Subcutaneous abdominal adipose tissue (tissue), 5 donors: ENCODE data around the gene ZNF467.
A peak's percentile ranks its signal among the peaks of the same experiment; 100 is the strongest.

ENCODE experiments used
- H3K27ac ChIP-seq: one replicate; pipeline ENCODE4 v1.7.0; 2013; ENCODE audit warnings: low read depth, mild to moderate bottlenecking, inconsistent platforms, low read length, moderate library complexity
- H3K27me3 ChIP-seq, 5 donors: one replicate each; pipeline ENCODE4 v1.7.0; 2013; ENCODE audit warnings: low read length in 5 of 5, inconsistent platforms in 1 of 5; ENCODE audit not compliant: control insufficient read depth in 5 of 5, insufficient read depth in 4 of 5
- H3K36me3 ChIP-seq, 5 donors: one replicate each; pipeline ENCODE4 v1.7.0; 2013; ENCODE audit warnings: low read length in 5 of 5; ENCODE audit not compliant: control insufficient read depth in 5 of 5, insufficient read depth in 5 of 5
- H3K4me1 ChIP-seq, 5 donors: one replicate each; pipeline ENCODE4 v1.7.0; 2013; ENCODE audit warnings: low read length in 5 of 5, mild to moderate bottlenecking in 3 of 5, moderate library complexity in 1 of 5; ENCODE audit not compliant: control insufficient read depth in 5 of 5, insufficient read depth in 5 of 5
- H3K4me3 ChIP-seq, 5 donors: one replicate each; pipeline ENCODE4 v1.7.0; 2013; ENCODE audit warnings: low read length in 5 of 5, low read depth in 1 of 5
- H3K9ac ChIP-seq, 5 donors: one replicate each; pipeline ENCODE4 v1.7.0; 2013; ENCODE audit warnings: low read length in 5 of 5, mild to moderate bottlenecking in 4 of 5, moderate library complexity in 3 of 5
- H3K9me3 ChIP-seq, 5 donors: one replicate each; pipeline ENCODE4 v1.7.0; 2013; ENCODE audit warnings: low read length in 5 of 5; ENCODE audit not compliant: control insufficient read depth in 5 of 5
- donor health status: healthy.
- donor health status: healthy.
- donor health status: healthy.
- donor health status: healthy.
- donor health status: healthy.

ZNF467 gene

GRCh38 chr7:149751043-149751775 lies 22.2 kb downstream of the ZNF467 start:
- no peaks in the 10 kb centered on the region for H3K27me3 ChIP-seq
- peaks cover 0 to 10% (median 3%) of the 10 kb centered on the region in 5 donors for H3K4me1 ChIP-seq
- no peak overlapping the region for H3K9ac ChIP-seq
- no peaks in the 10 kb centered on the region for H3K9me3 ChIP-seq
- H3K27ac ChIP-seq, result no peak overlapping the region
- H3K36me3 ChIP-seq, result no peaks in the 10 kb centered on the region
- no peak overlapping the region for H3K4me3 ChIP-seq

- H3K9me3 ChIP-seq, result no peaks in the 10 kb centered on the region
- no peak overlapping the region for H3K9ac ChIP-seq
- peaks cover 0 to 10% (median 3%) of the 10 kb centered on the region in 5 donors for H3K4me1 ChIP-seq
- H3K27me3 ChIP-seq, result peaks cover 0 to 4% (median 0%) of the 10 kb centered on the region in 5 donors
- no peak overlapping the region for H3K4me3 ChIP-seq
- no peaks in the 10 kb centered on the region for H3K36me3 ChIP-seq
- no peak overlapping the region for H3K27ac ChIP-seq
These were observed 23.1 kb downstream of the ZNF467 start for GRCh38 chr7:149750122-149750845.

GRCh38 chr7:149748076-149748874 lies 25.1 kb downstream of the ZNF467 start:
- peaks cover 0 to 6% (median 3%) of the 10 kb centered on the region in 5 donors for H3K4me1 ChIP-seq
- no peaks in the 10 kb centered on the region for H3K36me3 ChIP-seq
- H3K9me3 ChIP-seq, result no peaks in the 10 kb centered on the region
- H3K9ac ChIP-seq, result no peak overlapping the region
- H3K4me3 ChIP-seq, result no peak overlapping the region
- no peak overlapping the region for H3K27ac ChIP-seq
- H3K27me3 ChIP-seq, result peaks cover 0 to 4% (median 0%) of the 10 kb centered on the region in 5 donors

GRCh38 chr7:149743476-149744255 lies 29.7 kb downstream of the ZNF467 start:
- H3K4me3 ChIP-seq, result no peak overlapping the region
- no peaks in the 10 kb centered on the region for H3K36me3 ChIP-seq
- peaks cover 2 to 15% (median 12%) of the 10 kb centered on the region in 5 donors for H3K4me1 ChIP-seq
- H3K27me3 ChIP-seq, result peaks cover 0 to 4% (median 0%) of the 10 kb centered on the region in 5 donors
- no peaks in the 10 kb centered on the region for H3K9me3 ChIP-seq
- H3K9ac ChIP-seq, result no peak overlapping the region
- H3K27ac ChIP-seq, result no peak overlapping the region

- Histone ChIP-seq H3K27ac (no peak overlapping the region), H3K27me3 (peaks cover 0 to 4% (median 0%) of the 10 kb centered on the region in 5 donors), H3K9ac (peak overlapping the region in 4 of 5 donors; percentile 49 to 68 (median 58)), H3K4me1 (peaks cover 2 to 12% (median 11%) of the 10 kb centered on the region in 5 donors), H3K36me3 (no peaks in the 10 kb centered on the region), H3K4me3 (peak overlapping the region; percentile 43 to 75 (median 60)), H3K9me3 (no peaks in the 10 kb centered on the region)
These were observed 31.2 kb downstream of the ZNF467 start for GRCh38 chr7:149742075-149742701.

- Histone ChIP-seq H3K4me3 (peak overlapping the region; percentile 43 to 75 (median 60)), H3K27ac (no peak overlapping the region), H3K27me3 (peaks cover 2 to 5% (median 3%) of the 10 kb centered on the region in 5 donors), H3K9ac (peak overlapping the region in 4 of 5 donors; percentile 49 to 68 (median 58)), H3K9me3 (no peaks in the 10 kb centered on the region), H3K36me3 (no peaks in the 10 kb centered on the region), H3K4me1 (peaks cover 2 to 12% (median 11%) of the 10 kb centered on the region in 5 donors)
These were observed 31.8 kb downstream of the ZNF467 start for GRCh38 chr7:149741629-149742028.

- peaks cover 0 to 3% (median 3%) of the 10 kb centered on the region in 5 donors for H3K4me1 ChIP-seq
- H3K9me3 ChIP-seq, result no peaks in the 10 kb centered on the region
- H3K27me3 ChIP-seq, result peaks cover 5 to 17% (median 9%) of the 10 kb centered on the region in 5 donors
- H3K4me3 ChIP-seq, result no peak overlapping the region
- H3K36me3 ChIP-seq, result peaks cover 0 to 26% (median 22%) of the 10 kb centered on the region in 5 donors
- no peak overlapping the region for H3K9ac ChIP-seq
- no peak overlapping the region for H3K27ac ChIP-seq
These were observed 36.7 kb downstream of the ZNF467 start for GRCh38 chr7:149736478-149737360.

GRCh38 chr7:149735779-149736477 lies 37.5 kb downstream of the ZNF467 start:
- peaks cover 0 to 33% (median 25%) of the 10 kb centered on the region in 5 donors for H3K36me3 ChIP-seq
- peaks cover 5 to 17% (median 8%) of the 10 kb centered on the region in 5 donors for H3K27me3 ChIP-seq
- no peak overlapping the region for H3K9ac ChIP-seq
- no peak overlapping the region for H3K27ac ChIP-seq
- no peak overlapping the region for H3K4me3 ChIP-seq
- no peaks in the 10 kb centered on the region for H3K9me3 ChIP-seq
- H3K4me1 ChIP-seq, result no peaks in the 10 kb centered on the region
